Body of pancreas (tissue), 4 donors: ENCODE data around the gene KDELR3. TPM values are rescaled to one million over a fixed set of nuclear protein-coding genes. Genes with fewer than 3 reads are reported as not detected.

Experiments used
- ATAC-seq: fragments of 150-250 bp; one replicate; pipeline ENCODE4 v1.9.1; 2016
- DNase-seq, 4 donors: peaks; one replicate each; pipeline ENCODE4 v3.0.0-alpha.2; 2019
- H3K27ac ChIP-seq, 4 donors: fragments of 200-600 bp; sonication (generic); 1 replicate in 3 of 4; 2 replicates in 1 of 4; pipeline versions ENCODE4 v1.5.1 to v1.6.1; 2016 to 2019; ENCODE audit warnings: mild to moderate bottlenecking in 1 of 4, mixed read lengths in 1 of 4, moderate library complexity in 1 of 4
- H3K27me3 ChIP-seq, 2 donors: fragments of 200-600 bp; sonication (generic); one replicate each; pipeline ENCODE4 v1.6.0; 2016; ENCODE audit warnings: mild to moderate bottlenecking in 1 of 2
- H3K36me3 ChIP-seq, 2 donors: fragments of 200-600 bp; sonication (generic); replicated peaks in 1 of 2; 2 replicates each; pipeline ENCODE4 v1.5.1; 2016; ENCODE audit warnings: low read depth in 2 of 2; ENCODE audit not compliant: insufficient read depth in 1 of 2
- H3K4me1 ChIP-seq: fragments of 200-600 bp; sonication (generic); one replicate; pipeline ENCODE4 v1.6.0; 2016
- H3K4me3 ChIP-seq, 2 donors: fragments of 200-600 bp; sonication (generic); 1 replicate in 1 of 2; 2 replicates in 1 of 2; pipeline ENCODE4 v1.5.1; 2016 to 2019
- H3K9me3 ChIP-seq, 3 donors: fragments of 200-600 bp; sonication (generic); 1 replicate in 2 of 3; 2 replicates in 1 of 3; pipeline ENCODE4 v1.5.1; 2016
- POLR2A ChIP-seq, 3 donors: fragments of 450-650 bp; IDR thresholded peaks; one replicate each; pipeline ENCODE4 v1.6.1; 2016; ENCODE audit warnings: antibody characterized with exemption in 3 of 3, mild to moderate bottlenecking in 2 of 3
- WGBS, 2 donors: methylation state at CpG; one replicate each; pipeline ENCODE4 v1.1.5; 2017; 5-methylcytosine and 5-hydroxymethylcytosine counted together
- intact Hi-C: fragments of 100-400 bp; cut with DNase I; formaldehyde crosslinking; loops from one replicate; pipeline ENCODE4 v1.15.1; 2023
- total RNA-seq, 2 donors: library from RNA; depleted of rRNA; stranded (reverse); fragments of >200 nt; gene quantifications; one replicate each; pipeline ENCODE4 v1.1.0, GENCODE V29; 2016
- TF ChIP-seq, protein P1 (sequence below), 7 experiments: fragments of 450-650 bp in 4 of 7; fragments of 200-600 bp in 3 of 7; sonication (generic) in 3 of 7; IDR thresholded peaks; one replicate each; pipeline ENCODE4 v1.5.1; 2016 to 2019; ENCODE audit warnings: antibody characterized with exemption in 7 of 7

Gene KDELR3
- total RNA-seq, 2 donors from 2014 or later: 5.6 to 16.3 TPM

DNA sequence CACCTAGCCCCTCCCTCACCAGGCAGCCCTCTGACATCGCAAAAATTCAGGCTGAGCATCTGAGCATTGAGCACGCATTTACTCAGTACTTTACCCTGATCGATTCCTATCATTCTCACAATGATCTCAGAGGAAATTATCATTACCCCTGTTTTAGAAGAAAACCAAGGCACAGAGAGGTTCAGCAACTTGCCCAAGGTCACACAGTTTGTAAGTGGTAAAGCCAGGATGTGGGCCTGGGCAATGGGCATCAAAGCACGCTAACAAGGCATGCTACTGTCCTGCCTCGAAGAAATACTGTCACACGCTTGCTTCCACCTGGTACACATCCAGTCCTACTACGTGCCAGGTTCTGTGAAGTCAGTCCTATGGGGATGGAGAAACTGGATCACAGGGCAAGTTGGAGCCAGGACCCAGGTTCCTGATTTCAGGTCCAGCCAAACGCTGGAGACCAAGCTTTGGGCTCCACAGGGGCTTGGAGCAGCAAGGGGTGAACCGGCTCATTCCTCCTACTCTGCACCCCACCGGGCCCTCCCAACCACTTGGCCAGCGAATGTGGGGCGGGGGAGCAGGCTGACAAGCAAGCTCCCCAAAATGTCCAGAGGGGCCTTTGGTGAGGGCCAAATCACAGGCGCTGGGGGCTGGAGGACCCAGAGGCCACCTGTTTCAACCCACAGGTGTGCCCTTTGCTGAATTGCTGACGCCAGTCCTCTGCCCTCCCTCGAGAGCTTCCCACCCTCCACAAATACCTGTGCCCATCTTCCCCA, 31.1 kb upstream of the KDELR3 start:
- intact Hi-C loops: no loop called here
- no peaks in the 10 kb centered on the region for H3K4me1 ChIP-seq
- TF ChIP-seq, protein P1, sequence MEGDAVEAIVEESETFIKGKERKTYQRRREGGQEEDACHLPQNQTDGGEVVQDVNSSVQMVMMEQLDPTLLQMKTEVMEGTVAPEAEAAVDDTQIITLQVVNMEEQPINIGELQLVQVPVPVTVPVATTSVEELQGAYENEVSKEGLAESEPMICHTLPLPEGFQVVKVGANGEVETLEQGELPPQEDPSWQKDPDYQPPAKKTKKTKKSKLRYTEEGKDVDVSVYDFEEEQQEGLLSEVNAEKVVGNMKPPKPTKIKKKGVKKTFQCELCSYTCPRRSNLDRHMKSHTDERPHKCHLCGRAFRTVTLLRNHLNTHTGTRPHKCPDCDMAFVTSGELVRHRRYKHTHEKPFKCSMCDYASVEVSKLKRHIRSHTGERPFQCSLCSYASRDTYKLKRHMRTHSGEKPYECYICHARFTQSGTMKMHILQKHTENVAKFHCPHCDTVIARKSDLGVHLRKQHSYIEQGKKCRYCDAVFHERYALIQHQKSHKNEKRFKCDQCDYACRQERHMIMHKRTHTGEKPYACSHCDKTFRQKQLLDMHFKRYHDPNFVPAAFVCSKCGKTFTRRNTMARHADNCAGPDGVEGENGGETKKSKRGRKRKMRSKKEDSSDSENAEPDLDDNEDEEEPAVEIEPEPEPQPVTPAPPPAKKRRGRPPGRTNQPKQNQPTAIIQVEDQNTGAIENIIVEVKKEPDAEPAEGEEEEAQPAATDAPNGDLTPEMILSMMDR (IDR thresholded peaks at IDR 0.05): no peak
- no peak for TF ChIP-seq POLR2A (IDR thresholded peaks at IDR 0.05)
- no peaks in the 10 kb centered on the region for H3K36me3 ChIP-seq
- 82 to 84% methylated on average over 13 to 15 of the region's 15 CpGs for WGBS, 2 donors
- no peak overlapping the region for H3K27ac ChIP-seq
- ATAC-seq: no peak
- no peaks in the 10 kb centered on the region for H3K9me3 ChIP-seq
- DNase-seq: no peak
- no peaks in the 10 kb centered on the region for H3K27me3 ChIP-seq
- H3K4me3 ChIP-seq: no peak overlapping the region

DNA sequence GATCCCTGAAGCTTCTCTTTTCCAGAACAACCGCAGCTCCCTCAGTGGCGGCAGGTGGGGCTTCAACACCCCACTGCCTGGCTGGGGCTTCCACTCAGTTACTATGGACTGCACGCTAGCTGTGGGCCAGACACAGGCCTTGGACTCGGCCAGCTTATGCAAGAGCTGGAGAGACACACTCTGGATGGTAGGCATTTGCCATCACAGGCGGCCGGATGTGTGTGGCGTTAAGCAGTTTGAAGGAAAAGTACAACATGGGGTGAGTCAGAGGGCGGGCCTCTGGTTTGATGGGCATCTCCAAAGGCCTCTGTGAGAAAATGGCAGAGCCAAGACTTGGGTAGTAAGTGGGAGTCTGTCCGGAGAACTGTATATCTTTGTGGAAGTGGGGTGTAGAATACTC, 30.5 kb upstream of the KDELR3 start:
- intact Hi-C loops: no loop called here
- no peaks in the 10 kb centered on the region for H3K4me1 ChIP-seq
- no peak for TF ChIP-seq POLR2A (IDR thresholded peaks at IDR 0.05)
- TF ChIP-seq, protein P1 (IDR thresholded peaks at IDR 0.05): no peak
- H3K27ac ChIP-seq: no peak overlapping the region
- WGBS, 2 donors: 92% methylated on average over 8 to 9 of the region's 9 CpGs
- H3K36me3 ChIP-seq: no peaks in the 10 kb centered on the region
- H3K4me3 ChIP-seq: no peak overlapping the region
- no peak for DNase-seq
- no peaks in the 10 kb centered on the region for H3K9me3 ChIP-seq
- no peaks in the 10 kb centered on the region for H3K27me3 ChIP-seq
- ATAC-seq: no peak

DNA sequence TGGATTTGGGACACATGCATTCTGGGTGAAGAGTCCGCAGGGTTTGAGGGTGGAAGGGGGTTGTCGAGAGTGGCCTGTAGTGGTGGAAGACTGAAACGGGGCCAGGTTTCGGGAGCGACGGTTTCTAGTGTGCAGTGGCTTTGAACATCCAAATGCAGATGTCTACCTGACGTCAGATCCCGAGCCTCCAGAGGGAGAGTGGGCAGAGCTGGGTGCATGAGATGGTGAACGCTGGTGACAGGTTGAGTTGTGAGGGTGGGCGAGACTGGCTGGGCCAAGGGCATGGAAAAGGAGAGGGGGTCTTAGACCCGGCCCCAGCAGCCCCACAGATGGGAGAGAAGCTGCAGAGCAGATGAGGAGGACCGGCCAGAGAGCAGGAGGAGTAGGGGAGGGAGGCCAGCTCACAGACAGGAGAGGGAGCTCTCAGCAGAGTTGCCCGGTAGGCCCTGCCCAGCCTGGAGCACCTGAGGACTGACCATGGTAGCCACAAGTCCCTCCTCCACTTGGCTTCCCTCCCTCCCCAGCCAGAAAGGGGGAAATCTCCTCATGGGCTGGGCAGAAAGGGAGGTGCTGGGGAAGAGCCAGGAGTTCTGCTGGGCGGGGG, 27.0 kb upstream of the KDELR3 start:
- TF ChIP-seq, protein P1 (IDR thresholded peaks at IDR 0.05): no peak
- Histone ChIP-seq H3K27me3 (no peaks in the 10 kb centered on the region), H3K9me3 (no peaks in the 10 kb centered on the region), H3K36me3 (no peaks in the 10 kb centered on the region), H3K4me1 (no peaks in the 10 kb centered on the region), H3K27ac (no peak overlapping the region), H3K4me3 (no peak overlapping the region)
- intact Hi-C loops: no loop called here
- no peak for ATAC-seq
- DNase-seq: no peak
- 65 to 81% methylated on average over 13 of the region's 14 CpGs for WGBS, 2 donors

DNA sequence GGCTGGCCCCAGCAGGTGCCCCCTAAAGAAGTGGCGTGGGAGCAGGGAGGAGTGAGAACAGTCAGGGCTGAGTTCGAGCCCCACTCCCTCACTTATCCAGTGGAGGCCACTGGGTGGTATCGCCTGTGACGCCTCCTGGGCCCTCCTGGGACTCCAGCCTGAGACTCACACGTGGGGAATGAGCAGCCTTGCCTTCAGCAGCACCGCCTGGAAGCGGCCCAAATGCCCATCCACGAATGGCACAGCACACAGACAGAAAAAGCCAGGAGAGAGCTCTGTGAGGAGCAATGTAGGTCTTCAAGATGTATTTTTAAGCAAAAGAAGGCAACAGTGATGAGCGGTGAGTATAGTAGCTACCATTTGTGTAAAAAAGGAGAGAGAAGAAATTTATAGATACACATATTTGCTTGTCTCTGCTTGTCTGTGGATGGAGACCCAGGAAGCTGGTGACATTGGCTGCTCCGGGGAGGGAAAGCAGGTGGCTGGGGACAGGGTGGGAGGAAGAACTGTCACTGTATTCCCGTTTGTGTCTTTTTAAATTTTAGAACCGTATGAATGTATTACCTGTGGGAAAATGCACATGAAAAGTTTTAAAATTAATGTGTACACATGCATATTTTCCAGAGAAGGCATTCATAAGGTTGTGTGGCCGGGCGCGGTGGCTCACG, 26.1 kb upstream of the KDELR3 start:
- H3K4me3 ChIP-seq: no peak overlapping the region
- no peaks in the 10 kb centered on the region for H3K36me3 ChIP-seq
- H3K27ac ChIP-seq: no peak overlapping the region
- intact Hi-C loops: no loop called here
- 67 to 69% methylated on average over 15 to 16 of the region's 16 CpGs for WGBS, 2 donors
- ATAC-seq (no peak), DNase-seq (no peak)
- H3K27me3 ChIP-seq: no peaks in the 10 kb centered on the region
- H3K4me1 ChIP-seq: no peaks in the 10 kb centered on the region
- no peak for TF ChIP-seq POLR2A (IDR thresholded peaks at IDR 0.05)
- TF ChIP-seq, protein P1 (IDR thresholded peaks at IDR 0.05): no peak
- no peaks in the 10 kb centered on the region for H3K9me3 ChIP-seq
